GM23338 (cell line): ENCODE results near the gene MAP3K8.

Experiments
- CREB1 ChIP-seq: fragments of 250-450 bp; sonication (Bioruptor Pico); IDR thresholded peaks from 2 replicates; pipeline ENCODE4 v1.5.0; 2020; ENCODE audit warnings: low read depth, mild to moderate bottlenecking, moderate library complexity
- CTCF ChIP-seq, 2 experiments: fragments of 200-600 bp in 1 of 2; sonication (generic) in 1 of 2; conservative IDR thresholded peaks; 2 replicates each; pipeline versions ENCODE4 v1.5.1 to v1.6.1; 2016 to 2017; ENCODE audit warnings: antibody characterized with exemption in 2 of 2, low read depth in 2 of 2, mild to moderate bottlenecking in 2 of 2, moderate library complexity in 1 of 2
- ETS1 ChIP-seq: IDR thresholded peaks from 2 replicates; pipeline ENCODE4 v1.6.1; 2016; ENCODE audit warnings: antibody characterized with exemption
- EZH2 ChIP-seq: fragments of 200-600 bp; sonication (generic); IDR thresholded peaks from one replicate; pipeline ENCODE4 v1.8.0; 2017; ENCODE audit warnings: antibody characterized with exemption, mild to moderate bottlenecking, low read depth; ENCODE audit not compliant: unreplicated experiment
- EZH2phosphoT487 ChIP-seq: fragments of 200-600 bp; sonication (generic); IDR thresholded peaks from one replicate; pipeline ENCODE4 v1.8.1; 2018; ENCODE audit warnings: antibody characterized with exemption; ENCODE audit not compliant: unreplicated experiment
- JUNB ChIP-seq: IDR thresholded peaks from one replicate; pipeline ENCODE4 v1.6.1; 2016; ENCODE audit warnings: antibody characterized with exemption; ENCODE audit not compliant: unreplicated experiment
- NANOG ChIP-seq: IDR thresholded peaks from 2 replicates; pipeline ENCODE4 v1.6.1; 2016; ENCODE audit warnings: antibody characterized with exemption, borderline replicate concordance
- POLR2AphosphoS5 ChIP-seq: IDR thresholded peaks from 2 replicates; pipeline ENCODE4 v1.6.1; 2016; ENCODE audit warnings: antibody characterized with exemption, low read depth
- REST ChIP-seq: IDR thresholded peaks from one replicate; pipeline ENCODE4 v1.6.1; 2018; ENCODE audit warnings: antibody characterized with exemption; ENCODE audit not compliant: unreplicated experiment
- ZNF114 ChIP-seq: fragments of 250-450 bp; sonication (Bioruptor Pico); IDR thresholded peaks from 2 replicates; pipeline ENCODE4 v1.5.0; 2020; ENCODE audit warnings: mild to moderate bottlenecking, moderate library complexity
- ZNF331 ChIP-seq: fragments of 250-450 bp; sonication (Bioruptor Pico); IDR thresholded peaks from 2 replicates; pipeline ENCODE4 v1.5.0; 2020; ENCODE audit warnings: low read depth, mild to moderate bottlenecking, moderate library complexity

GRCh38 chr10:30495687-30496086 lies 61.7 kb downstream of the MAP3K8 start:
- no peak for TF ChIP-seq CTCF (conservative IDR thresholded peaks at IDR 0.05; ENCODE audit: low read depth in 2 of 2)
- no peak for TF ChIP-seq POLR2AphosphoS5
- TF ChIP-seq REST, result no peak
- no peak for TF ChIP-seq EZH2
- TF ChIP-seq EZH2phosphoT487, result no peak
- no peak for TF ChIP-seq ZNF114 (CRISPR knock-in tag)
- TF ChIP-seq ZNF331, result no peak
- no peak for TF ChIP-seq ETS1
- TF ChIP-seq CREB1, result no peak
- TF ChIP-seq JUNB, result no peak
- TF ChIP-seq NANOG, result no peak
